ENCODE data around the gene NOS3. TPM values are rescaled to one million over a fixed set of nuclear protein-coding genes. Genes with fewer than 3 reads are reported as not detected.

Gene NOS3
- total and polyA plus RNA-seq, 2 of the 13 experiments (the other 11 are each of a cell fraction or from before 2014, with no cell fraction given) = 3.7 to 7.5 TPM

DNA sequence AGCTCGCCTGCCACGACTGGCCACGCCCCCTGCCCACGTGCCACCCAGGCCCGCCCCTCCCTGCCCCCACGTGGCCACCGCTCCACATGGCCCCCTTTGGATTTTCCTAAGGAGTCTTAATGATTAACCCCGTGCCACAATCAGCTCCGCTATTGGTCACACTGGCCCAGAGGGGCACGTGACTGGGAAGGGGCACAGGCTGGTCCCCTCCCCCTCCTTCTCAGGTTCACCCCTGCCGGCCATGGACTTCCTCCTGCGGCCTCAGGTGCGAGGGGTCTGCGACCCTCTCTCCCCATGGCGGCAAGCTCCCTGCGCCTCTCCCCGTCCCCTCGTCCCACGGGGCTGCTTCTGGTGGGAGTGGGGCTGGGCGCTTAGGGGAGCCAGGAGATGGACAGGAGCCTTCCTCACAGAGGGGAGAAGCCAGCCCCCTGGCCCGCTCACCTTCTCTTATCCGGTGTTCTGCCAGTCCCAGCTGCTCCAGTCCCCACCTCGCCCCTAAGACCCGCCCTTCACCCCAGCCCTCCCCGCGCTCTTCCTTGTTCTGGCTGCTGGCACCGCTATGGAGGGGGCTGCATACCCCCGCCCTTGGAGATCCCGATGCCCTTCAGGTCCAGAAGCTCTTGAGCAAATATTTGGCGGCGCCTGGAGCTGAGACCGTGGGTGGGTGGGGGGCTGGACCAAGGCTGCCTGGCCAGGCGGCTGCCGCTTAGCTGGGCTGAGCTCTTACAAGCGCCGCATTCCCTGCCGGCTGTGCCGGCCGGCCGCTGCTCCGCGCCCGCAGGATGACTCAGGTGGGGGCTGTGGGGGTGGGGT is 71.8 kb downstream of the NOS3 start (continued):
- peak; percentile 85 for TF ChIP-seq SRSF1 (optimal IDR thresholded peaks at IDR 0.05; ENCODE audit: low read depth, low read length)
- TF ChIP-seq ZKSCAN1 (IDR thresholded peaks at IDR 0.05; ENCODE audit: low read length) = no peak
- no peak for TF ChIP-seq GPN1 (CRISPR knock-in tag; IDR thresholded peaks at IDR 0.05; ENCODE audit: borderline replicate concordance)
- 0 out of 2 replicates have a peak, but pooled peaks have one; percentile 54 for TF ChIP-seq GATAD1 (CRISPR knock-in tag; IDR thresholded peaks at IDR 0.05)
- no peak for TF ChIP-seq SP2 (CRISPR knock-in tag; IDR thresholded peaks at IDR 0.05)
- TF ChIP-seq, protein P1, sequence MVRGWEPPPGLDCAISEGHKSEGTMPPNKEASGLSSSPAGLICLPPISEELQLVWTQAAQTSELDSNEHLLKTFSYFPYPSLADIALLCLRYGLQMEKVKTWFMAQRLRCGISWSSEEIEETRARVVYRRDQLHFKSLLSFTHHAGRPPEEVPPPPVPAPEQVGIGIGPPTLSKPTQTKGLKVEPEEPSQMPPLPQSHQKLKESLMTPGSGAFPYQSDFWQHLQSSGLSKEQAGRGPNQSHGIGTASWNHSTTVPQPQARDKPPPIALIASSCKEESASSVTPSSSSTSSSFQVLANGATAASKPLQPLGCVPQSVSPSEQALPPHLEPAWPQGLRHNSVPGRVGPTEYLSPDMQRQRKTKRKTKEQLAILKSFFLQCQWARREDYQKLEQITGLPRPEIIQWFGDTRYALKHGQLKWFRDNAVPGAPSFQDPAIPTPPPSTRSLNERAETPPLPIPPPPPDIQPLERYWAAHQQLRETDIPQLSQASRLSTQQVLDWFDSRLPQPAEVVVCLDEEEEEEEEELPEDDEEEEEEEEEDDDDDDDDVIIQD (CRISPR knock-in tag; IDR thresholded peaks at IDR 0.05; ENCODE audit: low read depth) = 0 out of 2 replicates have a peak, but pooled peaks have one; percentile 15
- TF ChIP-seq TEAD3 (CRISPR knock-in tag; optimal IDR thresholded peaks at IDR 0.05; ENCODE audit: borderline replicate concordance) = no peak
- TF ChIP-seq ZNF24 (IDR thresholded peaks at IDR 0.05) = 0 out of 2 replicates have a peak, but pooled peaks have one; percentile 27
- peak; percentile 56; the same call in 1 of the 2 replicates for TF ChIP-seq ZMYM4 (CRISPR knock-in tag; IDR thresholded peaks at IDR 0.05)
- TF ChIP-seq SP1 (IDR thresholded peaks at IDR 0.05) = no peak
- peak; percentile 92 for TF ChIP-seq SP1 (CRISPR knock-in tag; IDR thresholded peaks at IDR 0.05)
- TF ChIP-seq NR2F1 (CRISPR knock-in tag; IDR thresholded peaks at IDR 0.05) = 0 out of 4 replicates have a peak, but pooled peaks of 1 of the 2 experiments have one; percentile 4
- TF ChIP-seq EP300 (IDR thresholded peaks at IDR 0.05; ENCODE audit: low read depth in 2 of 2, low read length in 2 of 2) = peak in 1 of 2 experiments; percentile 29; a peak in 1 of 4 replicates
- TF ChIP-seq EP300 (CRISPR knock-in tag; IDR thresholded peaks at IDR 0.05; ENCODE audit: borderline replicate concordance) = no peak
- TF ChIP-seq, protein P2, sequence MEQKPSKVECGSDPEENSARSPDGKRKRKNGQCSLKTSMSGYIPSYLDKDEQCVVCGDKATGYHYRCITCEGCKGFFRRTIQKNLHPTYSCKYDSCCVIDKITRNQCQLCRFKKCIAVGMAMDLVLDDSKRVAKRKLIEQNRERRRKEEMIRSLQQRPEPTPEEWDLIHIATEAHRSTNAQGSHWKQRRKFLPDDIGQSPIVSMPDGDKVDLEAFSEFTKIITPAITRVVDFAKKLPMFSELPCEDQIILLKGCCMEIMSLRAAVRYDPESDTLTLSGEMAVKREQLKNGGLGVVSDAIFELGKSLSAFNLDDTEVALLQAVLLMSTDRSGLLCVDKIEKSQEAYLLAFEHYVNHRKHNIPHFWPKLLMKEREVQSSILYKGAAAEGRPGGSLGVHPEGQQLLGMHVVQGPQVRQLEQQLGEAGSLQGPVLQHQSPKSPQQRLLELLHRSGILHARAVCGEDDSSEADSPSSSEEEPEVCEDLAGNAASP (CRISPR knock-in tag; IDR thresholded peaks at IDR 0.05; ENCODE audit: borderline replicate concordance) = 0 out of 2 replicates have a peak, but pooled peaks have one; percentile 27
- TF ChIP-seq, protein P3, sequence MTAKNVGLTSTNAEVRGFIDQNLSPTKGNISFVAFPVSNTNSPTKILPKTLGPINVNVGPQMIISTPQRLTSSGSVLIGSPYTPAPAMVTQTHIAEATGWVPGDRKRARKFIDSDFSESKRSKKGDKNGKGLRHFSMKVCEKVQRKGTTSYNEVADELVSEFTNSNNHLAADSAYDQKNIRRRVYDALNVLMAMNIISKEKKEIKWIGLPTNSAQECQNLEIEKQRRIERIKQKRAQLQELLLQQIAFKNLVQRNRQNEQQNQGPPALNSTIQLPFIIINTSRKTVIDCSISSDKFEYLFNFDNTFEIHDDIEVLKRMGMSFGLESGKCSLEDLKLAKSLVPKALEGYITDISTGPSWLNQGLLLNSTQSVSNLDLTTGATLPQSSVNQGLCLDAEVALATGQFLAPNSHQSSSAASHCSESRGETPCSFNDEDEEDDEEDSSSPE (CRISPR knock-in tag; IDR thresholded peaks at IDR 0.05) = peak; percentile 47; the same call in 1 of the 2 replicates
- TF ChIP-seq ZNF605 (CRISPR knock-in tag; IDR thresholded peaks at IDR 0.05) = peak; percentile 73; the same call in 1 of the 2 replicates
- TF ChIP-seq CCDC6 (CRISPR knock-in tag; IDR thresholded peaks at IDR 0.05) = no peak; the same call in 1 of the 2 replicates
- TF ChIP-seq, protein P4, sequence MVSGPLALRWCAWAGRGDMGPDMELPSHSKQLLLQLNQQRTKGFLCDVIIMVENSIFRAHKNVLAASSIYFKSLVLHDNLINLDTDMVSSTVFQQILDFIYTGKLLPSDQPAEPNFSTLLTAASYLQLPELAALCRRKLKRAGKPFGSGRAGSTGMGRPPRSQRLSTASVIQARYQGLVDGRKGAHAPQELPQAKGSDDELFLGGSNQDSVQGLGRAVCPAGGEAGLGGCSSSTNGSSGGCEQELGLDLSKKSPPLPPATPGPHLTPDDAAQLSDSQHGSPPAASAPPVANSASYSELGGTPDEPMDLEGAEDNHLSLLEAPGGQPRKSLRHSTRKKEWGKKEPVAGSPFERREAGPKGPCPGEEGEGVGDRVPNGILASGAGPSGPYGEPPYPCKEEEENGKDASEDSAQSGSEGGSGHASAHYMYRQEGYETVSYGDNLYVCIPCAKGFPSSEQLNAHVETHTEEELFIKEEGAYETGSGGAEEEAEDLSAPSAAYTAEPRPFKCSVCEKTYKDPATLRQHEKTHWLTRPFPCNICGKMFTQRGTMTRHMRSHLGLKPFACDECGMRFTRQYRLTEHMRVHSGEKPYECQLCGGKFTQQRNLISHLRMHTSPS (CRISPR knock-in tag; IDR thresholded peaks at IDR 0.05; ENCODE audit: low read depth) = peak; percentile 58; the same call in 1 of the 2 replicates
- no peak for TF ChIP-seq SETDB1 (CRISPR knock-in tag; IDR thresholded peaks at IDR 0.05; ENCODE audit: borderline replicate concordance)
- 0 out of 2 replicates have a peak, but pooled peaks have one; percentile 28 for TF ChIP-seq YEATS2 (CRISPR knock-in tag; IDR thresholded peaks at IDR 0.05; ENCODE audit: borderline replicate concordance)
- TF ChIP-seq ZNF775 (CRISPR knock-in tag; IDR thresholded peaks at IDR 0.05; ENCODE audit: borderline replicate concordance) = no peak
